Measurements from ENCODE around the gene ATL2.
"Not testable (repeated sequence)": the region's sequence is repeated elsewhere in the genome, so short reads cannot be mapped to it uniquely, and the experiment has no call there.

Gene ATL2

DNA sequence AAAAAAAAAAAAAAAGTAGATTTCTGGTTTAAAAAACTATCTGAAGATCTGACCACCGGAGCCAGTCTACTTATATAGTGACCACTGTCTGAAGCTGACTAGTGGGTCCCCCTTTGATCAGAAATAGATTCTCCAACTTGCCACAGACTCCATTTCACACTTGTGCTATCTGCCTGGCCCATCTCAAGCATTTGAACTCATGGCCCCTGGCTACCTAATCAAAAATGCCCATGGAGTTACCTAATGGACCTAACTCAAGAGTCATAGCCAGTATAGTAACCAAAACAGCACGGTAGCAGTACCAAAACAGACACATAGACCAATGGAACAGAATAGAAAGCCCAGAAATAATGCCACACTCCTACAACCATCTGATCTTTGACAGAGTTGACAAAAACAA lies 17.0 kb upstream of the ATL2 start:
- in situ Hi-C loops (cut with MboI; ENCODE audit: low sequenced_read_pairs) = no loop called here

DNA sequence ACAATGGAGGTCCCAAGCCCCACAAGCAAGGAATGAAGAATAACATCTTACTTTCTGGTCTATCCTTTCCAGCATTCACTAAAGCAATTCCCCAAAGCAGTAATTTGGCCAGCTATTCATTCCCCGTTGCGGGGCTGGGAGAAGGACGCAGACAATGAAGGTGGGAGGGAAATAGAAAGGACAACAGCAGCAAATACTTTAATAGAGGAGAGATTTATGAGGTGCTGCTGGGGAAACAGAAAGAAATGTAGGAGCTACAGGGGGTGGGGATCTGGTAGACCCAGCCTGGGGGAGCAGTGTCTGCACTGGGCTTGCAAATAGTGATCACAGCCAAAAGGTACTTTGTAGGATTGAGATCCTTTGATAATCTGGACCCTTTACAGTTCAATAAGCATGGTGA lies 13.9 kb upstream of the ATL2 start:
- in situ Hi-C loops (cut with MboI; ENCODE audit: low sequenced_read_pairs) = no loop called here

DNA sequence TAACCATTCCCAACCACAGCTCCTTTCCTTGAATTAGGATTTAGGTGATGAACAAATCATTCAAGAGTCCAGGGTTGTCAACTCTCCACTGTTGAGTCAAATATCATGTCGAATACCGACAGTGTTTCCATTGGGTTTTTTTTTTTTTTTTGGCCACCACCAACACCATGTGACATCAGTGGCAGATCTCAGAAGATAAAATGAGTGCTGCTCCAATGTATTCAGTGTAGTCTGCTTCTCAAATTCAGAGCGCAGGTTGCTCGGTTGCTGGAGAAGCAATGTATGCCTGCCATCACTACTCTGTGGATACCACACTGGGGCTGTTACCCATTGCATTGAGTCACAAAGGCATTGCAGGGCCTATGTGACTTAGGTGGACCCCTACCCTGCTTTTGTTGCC lies 10.8 kb upstream of the ATL2 start:
- in situ Hi-C loops (cut with MboI; ENCODE audit: low sequenced_read_pairs) = no loop called here

DNA sequence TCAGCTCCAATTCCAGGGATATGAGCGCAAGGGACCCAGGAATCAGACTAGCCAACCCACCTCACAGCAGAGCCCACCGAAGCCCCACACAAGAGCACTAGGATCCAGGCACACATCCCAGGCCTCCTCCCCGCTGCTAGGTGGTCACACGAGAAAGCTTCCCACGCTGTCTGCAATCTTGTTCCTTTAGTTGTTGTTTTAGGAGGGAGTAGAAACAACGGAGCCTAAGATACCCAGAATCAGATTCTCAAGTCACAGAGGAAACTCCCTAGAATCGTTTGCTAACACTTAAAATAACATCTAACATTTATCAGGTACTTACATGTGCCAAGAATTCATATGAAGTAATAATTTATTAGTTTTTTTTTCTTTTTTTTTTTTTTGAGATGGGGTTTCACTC lies 9.7 kb upstream of the ATL2 start:
- in situ Hi-C loops (cut with MboI; ENCODE audit: low sequenced_read_pairs) = no loop called here

DNA sequence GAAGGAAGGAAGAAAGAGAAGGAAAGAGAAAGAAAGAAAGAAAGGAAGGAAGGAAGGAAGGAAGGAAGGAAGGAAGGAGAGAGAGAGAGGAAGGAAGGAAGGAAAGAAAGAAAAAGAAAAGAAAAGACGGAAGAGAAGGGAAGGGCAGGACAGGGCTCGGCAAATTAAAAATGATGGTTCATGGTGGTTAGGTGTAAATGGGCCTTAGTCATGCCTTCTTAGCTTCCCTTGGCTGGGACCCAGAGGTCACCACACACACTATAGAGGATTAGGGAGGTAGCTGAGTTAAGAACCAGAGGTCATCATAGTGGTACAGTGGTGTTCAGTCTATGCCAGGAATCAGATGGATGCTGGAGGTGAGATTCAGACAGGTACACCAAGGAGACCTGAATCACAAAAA lies 9.3 kb upstream of the ATL2 start:
- in situ Hi-C loops (cut with MboI; ENCODE audit: low sequenced_read_pairs) = no loop called here

DNA sequence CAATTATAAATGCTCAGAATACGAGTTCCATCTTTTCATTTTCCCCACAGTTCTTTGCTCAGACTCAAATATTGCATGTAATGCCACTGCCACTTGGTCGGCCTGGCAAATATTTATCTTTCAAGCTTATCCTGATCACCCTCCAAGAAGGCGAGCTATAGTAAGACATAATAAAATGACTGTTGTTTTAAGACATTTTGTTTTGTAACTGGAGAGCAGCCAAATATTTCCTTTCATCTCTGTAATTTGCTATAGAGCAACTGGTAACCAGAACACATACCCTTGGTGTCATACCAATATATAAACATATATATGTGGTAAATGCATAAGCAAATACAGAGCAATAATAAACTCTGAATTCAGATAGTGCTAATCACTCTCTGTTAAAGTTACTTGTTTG lies 7.3 kb upstream of the ATL2 start:
- in situ Hi-C loops (cut with MboI; ENCODE audit: low sequenced_read_pairs) = no loop called here

DNA sequence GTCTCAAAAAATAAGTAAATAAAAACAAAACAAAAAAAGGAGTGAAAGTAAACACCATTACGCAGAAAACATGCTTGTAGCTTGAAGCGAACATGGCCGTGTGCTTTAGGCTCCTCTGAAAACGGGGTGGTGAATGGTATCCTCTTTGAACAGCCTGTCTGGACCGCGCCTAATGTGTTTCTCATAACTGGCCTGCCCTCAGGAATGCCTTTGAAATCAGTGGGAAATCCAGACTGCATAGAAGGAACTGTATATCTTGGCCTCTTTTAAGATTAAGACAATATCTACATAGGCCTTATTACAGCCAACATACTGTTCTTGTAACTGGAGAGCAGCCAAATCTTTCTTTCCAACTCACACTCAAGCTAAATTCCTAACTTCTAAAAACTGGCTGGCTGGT lies 6.7 kb upstream of the ATL2 start:
- in situ Hi-C loops (cut with MboI; ENCODE audit: low sequenced_read_pairs) = not testable (repeated sequence)

DNA sequence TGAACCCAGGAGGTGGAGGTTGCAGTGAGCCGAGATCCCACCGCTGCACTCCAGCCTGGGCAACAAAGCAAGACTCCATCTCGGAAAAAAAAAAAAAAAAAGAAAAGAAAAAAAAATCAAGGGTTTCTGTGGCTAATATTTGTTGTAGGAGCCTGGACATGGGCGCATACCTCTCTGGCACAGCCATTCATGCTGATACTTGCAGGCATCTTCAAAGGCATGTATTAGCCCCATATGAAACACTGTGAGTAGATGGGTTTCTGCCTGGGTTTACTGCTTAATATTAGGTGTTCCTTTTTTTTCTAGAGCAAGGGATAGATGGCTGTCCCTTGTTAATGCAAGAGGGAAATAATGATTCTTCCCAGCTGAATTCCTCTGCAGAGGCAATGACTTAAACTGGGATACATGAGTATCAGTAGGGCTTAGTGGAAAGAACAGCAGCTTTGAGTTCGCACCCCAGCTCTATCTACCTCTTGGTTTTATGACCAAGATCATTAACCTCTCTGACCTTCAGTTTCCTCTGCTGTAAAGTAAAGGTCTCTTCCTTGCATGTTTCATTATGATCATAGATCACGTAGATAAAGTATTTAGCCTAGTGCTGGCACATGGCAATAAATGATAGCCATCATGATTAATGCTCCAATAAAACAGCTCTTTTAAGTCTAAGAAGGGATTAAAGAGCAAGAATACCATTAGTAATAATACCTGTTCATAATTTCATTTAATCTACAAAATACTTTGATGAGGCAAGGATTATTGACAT lies 4.5 kb upstream of the ATL2 start:
- in situ Hi-C loops (cut with MboI; ENCODE audit: low sequenced_read_pairs) = no loop called here

DNA sequence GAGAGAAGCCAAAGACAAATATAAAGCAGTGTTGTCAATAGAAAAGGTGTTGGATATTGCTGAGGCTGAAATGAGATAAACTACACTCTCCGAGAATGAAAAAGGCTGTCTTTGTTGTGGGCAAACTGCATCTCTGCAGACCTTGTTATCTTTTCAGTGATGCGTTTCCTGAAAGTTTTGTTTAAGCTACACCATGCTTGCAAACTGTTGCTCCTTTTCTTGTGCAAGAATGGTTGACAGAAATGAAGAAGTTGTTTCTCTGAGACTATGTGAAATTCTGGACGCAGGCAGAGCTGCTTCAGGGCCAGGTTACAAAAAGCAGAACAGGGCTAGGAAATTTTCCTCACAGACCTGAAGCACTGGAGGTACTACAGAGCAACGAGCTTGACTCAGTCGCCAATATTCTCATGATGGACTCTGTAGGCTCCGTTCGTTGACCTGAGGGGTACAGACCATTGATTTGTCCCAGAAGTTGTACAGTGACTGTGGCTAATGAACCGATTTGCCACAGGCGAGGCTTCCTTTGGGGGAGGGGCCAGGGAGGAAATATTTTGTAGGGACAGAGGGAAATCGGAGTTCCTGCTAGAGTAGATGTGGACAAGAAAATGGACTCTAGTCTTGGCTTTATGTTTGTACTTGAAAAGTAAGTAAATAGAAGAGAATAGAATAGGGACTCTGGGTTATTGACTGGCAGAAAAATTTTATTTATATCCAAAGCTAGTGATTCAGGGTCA lies 3.5 kb upstream of the ATL2 start:
- in situ Hi-C loops (cut with MboI; ENCODE audit: low sequenced_read_pairs) = no loop called here

DNA sequence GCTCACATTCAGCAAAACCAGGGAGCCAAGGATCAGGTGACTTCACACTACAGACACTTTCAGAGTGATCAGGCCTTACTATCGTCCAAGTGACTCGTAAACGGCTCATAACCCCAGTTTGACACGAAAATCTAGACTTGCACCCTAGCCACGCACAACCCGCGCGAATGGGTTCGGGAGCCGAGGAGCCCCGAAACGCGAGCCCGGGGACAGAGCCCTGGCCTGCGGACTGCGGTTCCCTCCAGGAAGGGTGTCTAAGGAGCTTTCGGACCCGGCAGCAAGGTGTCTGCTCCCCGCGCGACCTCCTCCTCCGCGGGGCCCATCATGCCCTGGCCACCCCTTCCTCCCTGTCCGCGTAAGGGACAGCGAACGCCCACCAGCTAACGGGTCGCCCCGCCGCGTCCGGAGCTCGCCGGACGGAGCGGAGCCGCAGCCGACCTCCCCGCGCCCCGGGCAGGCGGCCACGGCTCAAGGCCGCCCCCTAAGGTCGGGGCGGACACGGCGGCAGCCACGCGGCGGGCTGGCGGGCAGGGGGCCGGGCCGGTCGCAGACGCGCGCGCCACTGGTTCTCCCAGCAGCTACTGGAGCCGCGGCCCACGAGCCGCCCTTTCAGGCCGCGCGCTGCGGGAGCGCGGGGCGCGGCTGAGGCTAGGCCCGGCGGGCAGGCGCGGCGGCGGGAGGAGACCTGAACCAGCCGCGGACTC lies 575 bp downstream of the ATL2 start:
- in situ Hi-C loops (cut with MboI; ENCODE audit: low sequenced_read_pairs) = no loop called here

DNA sequence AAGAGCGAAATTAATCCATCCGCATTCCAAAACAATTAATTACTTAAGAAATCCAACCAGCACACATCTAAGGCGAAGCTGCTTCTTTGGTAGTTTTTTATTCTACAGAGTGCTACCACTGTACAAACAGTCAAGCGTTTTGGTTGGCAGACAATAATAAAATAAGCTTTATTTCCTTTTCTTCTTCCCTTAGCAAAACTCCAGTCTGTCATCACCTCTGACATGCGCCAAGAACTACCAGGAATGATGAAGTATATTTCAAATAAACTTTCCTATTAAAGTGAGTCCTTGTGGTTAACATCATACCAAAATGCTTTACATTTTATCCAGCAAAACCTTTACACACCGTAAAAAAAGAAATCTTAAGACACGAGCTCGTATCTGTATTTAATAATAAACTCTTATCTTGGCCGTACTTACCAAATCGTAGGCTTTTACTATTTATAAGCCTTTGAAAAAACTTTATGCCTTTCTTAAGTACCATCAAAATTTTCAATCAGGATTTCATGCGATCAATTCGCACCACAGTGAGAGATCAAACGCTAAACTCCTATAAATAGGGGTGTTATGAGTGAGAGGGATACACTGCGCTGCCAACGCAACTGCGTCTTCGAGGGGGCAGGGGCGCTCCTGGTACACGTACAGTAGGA lies 1.3 kb downstream of the ATL2 start:
- in situ Hi-C loops (cut with MboI; ENCODE audit: low sequenced_read_pairs) = no loop called here

DNA sequence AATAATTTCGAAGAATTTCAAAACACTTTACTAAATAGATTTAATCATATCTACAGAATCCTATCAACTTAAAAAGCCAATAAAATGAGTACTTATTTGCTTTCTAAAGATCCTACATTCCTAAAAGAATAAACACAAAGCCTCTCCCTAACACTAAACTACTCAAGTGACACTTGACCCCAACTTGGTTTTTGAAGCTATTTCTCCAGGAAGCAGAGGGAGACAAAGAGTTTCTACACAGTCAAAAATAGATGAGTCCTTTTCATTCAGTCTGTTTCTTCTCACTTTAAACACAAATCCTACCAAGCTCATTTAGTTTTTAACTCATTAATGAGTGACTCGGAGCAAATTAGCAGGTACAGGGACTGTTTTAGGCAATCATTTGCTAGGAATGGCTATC lies 2.1 kb downstream of the ATL2 start:
- in situ Hi-C loops (cut with MboI; ENCODE audit: low sequenced_read_pairs) = no loop called here

DNA sequence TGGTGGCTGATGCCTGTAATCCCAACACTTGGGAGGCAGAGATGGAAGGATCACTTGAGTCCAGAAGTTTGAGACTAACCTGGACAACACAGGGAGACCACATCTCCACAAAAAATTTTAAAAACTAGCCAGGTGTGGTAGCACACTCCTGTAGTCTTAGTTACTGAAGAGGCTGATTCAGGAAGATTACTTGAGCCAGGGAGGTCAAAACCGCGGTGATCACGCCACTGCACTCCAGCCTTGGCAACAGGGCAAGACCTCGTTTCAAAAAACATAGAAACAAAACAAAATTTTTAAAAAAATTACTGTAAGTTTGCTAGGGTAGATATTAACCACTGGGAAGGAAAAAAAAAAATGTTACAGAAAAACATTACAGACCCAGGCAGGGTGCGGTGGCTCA lies 5.8 kb downstream of the ATL2 start:
- in situ Hi-C loops (cut with MboI; ENCODE audit: low sequenced_read_pairs) = no loop called here

DNA sequence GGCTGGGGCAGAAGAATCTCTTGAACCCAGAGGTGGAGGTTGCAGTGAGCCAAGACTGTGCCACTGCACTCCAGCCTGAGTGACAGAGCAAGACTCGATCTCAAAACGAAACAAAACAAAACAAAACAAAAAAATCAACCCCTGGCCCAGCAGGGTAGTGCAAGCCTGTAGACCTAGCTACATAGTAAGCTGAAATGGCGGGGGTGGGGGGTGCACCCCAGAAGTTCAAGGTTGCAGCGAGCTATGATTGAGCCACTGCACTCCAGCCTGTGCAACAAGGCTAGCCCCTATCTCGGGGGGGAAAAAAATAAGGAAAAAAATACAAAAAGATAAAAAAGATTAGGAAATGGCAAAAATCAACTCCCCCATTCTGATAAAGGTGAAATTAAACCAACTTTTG lies 6.4 kb downstream of the ATL2 start:
- in situ Hi-C loops (cut with MboI; ENCODE audit: low sequenced_read_pairs) = no loop called here

DNA sequence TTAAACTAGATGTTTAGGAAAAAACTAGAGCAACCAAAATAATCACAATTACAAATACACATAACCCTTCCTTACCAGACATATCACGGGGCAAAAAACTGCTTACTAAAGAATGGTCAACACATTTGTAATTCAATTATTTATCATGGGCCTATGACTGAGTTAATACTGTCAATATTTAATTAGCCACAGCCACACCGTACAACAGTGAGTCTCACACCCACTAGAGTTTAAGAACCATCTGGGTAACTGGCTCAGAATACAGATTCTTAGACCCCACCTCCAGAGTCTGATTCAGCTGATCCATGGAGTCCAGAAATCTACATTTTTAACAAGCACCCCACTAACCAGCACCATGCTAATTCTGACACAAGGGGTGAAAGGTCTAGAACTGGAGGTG lies 14.8 kb downstream of the ATL2 start:
- in situ Hi-C loops (cut with MboI; ENCODE audit: low sequenced_read_pairs) = no loop called here

DNA sequence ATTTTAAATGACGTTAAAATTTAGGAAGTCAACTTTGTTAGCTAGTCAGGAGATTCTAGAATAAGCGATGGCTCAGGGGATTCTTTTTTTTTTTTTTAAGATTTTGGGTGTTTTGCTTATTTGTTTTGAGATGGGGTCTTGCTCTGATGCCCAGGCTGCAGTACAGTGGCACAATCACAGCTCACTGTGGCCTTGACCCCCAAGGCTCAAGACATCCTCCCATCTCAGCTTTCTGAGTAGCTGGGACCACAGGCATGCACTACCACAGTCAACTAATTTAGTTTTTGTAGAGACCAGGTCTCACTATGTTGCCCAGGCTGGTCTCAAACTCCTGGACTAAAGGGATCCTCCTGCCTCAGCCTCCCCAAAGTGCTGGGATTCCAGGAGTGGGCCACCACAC lies 16.9 kb downstream of the ATL2 start:
- in situ Hi-C loops (cut with MboI; ENCODE audit: low sequenced_read_pairs) = no loop called here

DNA sequence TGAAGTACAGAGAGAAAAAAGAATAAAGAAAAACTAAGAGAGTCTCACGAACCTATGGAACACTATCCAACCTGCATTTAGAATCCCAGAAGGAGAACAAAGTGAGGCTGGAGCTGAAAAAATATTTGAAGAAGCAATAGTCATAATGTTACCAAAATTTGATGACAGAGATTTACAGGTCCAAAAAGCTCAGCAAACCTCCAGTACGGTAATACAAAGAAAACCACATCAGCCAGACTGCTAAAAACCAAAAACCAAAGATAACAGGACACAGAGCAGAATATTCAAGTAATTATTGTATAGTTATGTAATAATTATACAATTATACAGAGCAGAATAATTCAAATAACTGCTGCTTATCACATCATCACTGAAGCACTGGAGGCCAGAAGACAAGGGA lies 23.7 kb downstream of the ATL2 start:
- in situ Hi-C loops (cut with MboI; ENCODE audit: low sequenced_read_pairs) = no loop called here

DNA sequence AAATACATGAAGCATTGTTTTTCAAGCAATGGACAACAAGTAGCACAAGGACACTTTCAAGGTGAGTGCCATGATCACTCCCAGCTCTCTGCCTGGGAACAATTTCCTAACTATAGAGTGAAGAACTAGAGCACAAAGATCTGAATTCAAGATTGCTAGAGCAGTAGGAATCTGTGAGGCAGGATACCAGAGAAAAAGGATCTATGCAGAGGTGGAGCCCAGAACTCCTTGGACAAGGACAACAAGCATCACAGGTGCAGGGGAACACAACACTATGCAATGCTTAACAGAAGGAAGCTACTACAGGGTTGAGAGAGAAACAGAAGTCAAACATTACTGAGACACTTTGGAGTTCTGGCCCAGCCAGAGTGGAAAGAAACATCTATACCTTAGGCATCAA lies 24.7 kb downstream of the ATL2 start:
- in situ Hi-C loops (cut with MboI; ENCODE audit: low sequenced_read_pairs) = no loop called here

DNA sequence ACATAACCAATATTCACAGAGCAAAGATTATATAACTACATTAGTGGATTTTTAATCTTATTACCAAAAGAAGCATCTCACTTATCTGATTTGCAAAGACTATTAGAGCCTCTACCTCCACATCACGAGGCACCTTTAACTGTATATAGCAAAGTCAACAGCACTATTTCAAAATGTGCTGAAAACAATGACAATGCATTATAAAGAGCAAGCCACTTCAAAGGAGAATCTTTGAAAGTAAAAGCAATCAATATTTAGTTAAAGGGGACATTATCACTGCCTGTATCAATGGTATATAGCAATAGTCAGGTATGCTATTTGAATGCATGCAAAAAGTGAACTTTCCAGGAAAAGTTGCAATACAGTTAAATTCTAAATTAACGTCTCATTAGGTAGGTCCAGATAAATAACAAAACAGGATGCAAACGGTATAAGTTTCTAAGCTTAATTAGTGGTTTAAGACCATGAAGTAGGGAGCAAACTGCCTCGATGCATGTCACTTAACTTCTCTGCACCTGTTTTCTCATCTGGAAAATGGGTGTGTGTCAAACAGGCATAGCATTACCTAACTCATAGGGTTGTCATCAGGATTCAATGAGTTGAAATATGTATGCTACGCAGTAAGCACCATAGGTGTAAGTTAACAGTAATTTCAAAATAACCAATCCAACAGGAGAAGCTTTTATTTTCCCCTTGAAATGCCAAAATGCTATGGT lies 31.6 kb downstream of the ATL2 start:
- in situ Hi-C loops (cut with MboI; ENCODE audit: low sequenced_read_pairs) = no loop called here

DNA sequence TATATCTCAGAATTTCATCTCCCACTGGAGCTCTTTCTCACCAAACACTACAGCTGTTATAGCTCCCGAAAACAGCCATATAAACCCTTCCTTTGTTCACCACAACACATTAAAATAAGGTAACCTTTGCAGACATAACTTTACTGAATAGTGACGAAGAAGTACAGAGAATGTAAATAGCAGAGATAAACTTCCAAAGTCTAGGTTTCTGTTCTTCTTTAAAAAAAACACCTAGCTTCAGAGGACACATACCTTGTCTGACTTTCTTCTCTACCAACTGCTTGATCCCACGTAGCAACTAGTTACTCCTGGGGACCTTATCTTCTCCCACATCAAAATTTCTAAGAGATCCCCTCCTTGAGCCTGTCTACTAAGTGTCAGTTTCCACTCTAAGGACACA lies 32.3 kb downstream of the ATL2 start:
- in situ Hi-C loops (cut with MboI; ENCODE audit: low sequenced_read_pairs) = no loop called here

DNA sequence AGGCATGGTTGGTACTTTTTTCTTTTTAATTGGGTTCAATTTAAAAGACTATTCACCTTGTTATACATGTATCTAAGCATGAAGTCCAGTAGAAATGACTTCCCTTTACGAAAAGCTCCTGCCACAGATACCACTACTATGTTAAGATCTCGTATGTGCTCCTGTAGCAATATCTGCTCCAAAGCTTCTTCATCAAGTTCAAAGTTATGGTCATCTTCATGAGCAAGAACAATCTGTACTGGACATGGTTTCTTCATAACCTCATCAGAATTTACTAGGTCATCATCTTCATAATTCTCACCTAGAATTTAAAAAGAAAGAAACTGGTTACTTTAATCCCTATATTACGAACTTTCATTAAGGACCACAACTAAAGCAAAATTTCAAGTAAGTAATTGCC lies 33.9 kb downstream of the ATL2 start:
- in situ Hi-C loops (cut with MboI; ENCODE audit: low sequenced_read_pairs) = no loop called here

All from hTERT RPE-1 (cell line).